Fibroblast of the conjunctiva (primary cell): Measurements from ENCODE around the gene ATP6V1F.

Experiments used
- DNase-seq: peaks from one replicate; pipeline ENCODE4 v3.0.0-alpha.2; 2010; ENCODE audit warnings: low read depth

Gene ATP6V1F

GRCh38 chr7:128869138-128869943 is 6.7 kb downstream of the ATP6V1F start:
- no peak for DNase-seq

GRCh38 chr7:128869944-128870285 is 7.3 kb downstream of the ATP6V1F start:
- DNase-seq = no peak

GRCh38 chr7:128871050-128871449 is 8.4 kb downstream of the ATP6V1F start:
- DNase-seq = no peak

- no peak for DNase-seq
These were observed 9.8 kb downstream of the ATP6V1F start for GRCh38 chr7:128872394-128872824.

GRCh38 chr7:128873234-128873633 is 10.6 kb downstream of the ATP6V1F start:
- no peak for DNase-seq

- DNase-seq = no peak
These were observed 11.7 kb downstream of the ATP6V1F start for GRCh38 chr7:128874140-128875031.

GRCh38 chr7:128875523-128875948 is 12.9 kb downstream of the ATP6V1F start:
- DNase-seq = no peak

- no peak for DNase-seq
These were observed 13.5 kb downstream of the ATP6V1F start for GRCh38 chr7:128876127-128876526.

- no peak for DNase-seq
These were observed 13.9 kb downstream of the ATP6V1F start for GRCh38 chr7:128876586-128876977.

- DNase-seq = no peak
These were observed 14.5 kb downstream of the ATP6V1F start for GRCh38 chr7:128876978-128877755.

GRCh38 chr7:128877756-128878120 is 15.1 kb downstream of the ATP6V1F start:
- no peak for DNase-seq

GRCh38 chr7:128878226-128879105 is 15.8 kb downstream of the ATP6V1F start:
- DNase-seq = no peak

GRCh38 chr7:128879461-128879938 is 16.8 kb downstream of the ATP6V1F start:
- no peak for DNase-seq

GRCh38 chr7:128879939-128880746 is 17.5 kb downstream of the ATP6V1F start:
- no peak for DNase-seq

GRCh38 chr7:128880791-128881457 is 18.3 kb downstream of the ATP6V1F start:
- DNase-seq = no peak

- no peak for DNase-seq
These were observed 18.9 kb downstream of the ATP6V1F start for GRCh38 chr7:128881458-128882125.

- no peak for DNase-seq
These were observed 19.5 kb downstream of the ATP6V1F start for GRCh38 chr7:128882134-128882533.

- no peak for DNase-seq
These were observed 21.2 kb downstream of the ATP6V1F start for GRCh38 chr7:128883622-128884448.
